GM21619 (cell line): ENCODE data around the gene BBS4.
"Not testable (repeated sequence)": the region's sequence is repeated elsewhere in the genome, so short reads cannot be mapped to it uniquely, and the experiment has no call there.

Source experiments
- ATAC-seq: cut with Tn5 transposase; IDR thresholded peaks from one replicate; pipeline ENCODE4 v1.9.1; 2021; ENCODE audit not compliant: unreplicated experiment

BBS4 gene

DNA sequence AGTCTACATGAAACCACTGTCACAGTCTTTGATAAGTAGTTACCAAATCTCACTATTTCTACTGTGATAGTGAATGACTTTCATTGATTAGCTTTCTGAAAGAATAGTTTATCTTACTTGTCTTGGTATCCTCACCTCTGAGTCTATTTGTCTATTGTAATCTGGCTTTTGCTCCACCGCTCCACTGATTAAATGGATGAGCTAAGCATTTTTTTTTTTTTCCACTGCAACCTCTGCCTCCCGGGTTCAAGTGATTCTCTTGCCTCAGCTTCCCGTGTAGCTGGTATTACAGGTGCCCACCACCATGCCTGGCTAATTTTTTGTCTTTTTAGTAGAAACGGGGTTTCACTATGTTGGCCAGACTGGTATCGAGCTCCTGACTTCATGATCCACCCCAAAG, 12.9 kb downstream of the BBS4 start:
- ATAC-seq, result no peak

DNA sequence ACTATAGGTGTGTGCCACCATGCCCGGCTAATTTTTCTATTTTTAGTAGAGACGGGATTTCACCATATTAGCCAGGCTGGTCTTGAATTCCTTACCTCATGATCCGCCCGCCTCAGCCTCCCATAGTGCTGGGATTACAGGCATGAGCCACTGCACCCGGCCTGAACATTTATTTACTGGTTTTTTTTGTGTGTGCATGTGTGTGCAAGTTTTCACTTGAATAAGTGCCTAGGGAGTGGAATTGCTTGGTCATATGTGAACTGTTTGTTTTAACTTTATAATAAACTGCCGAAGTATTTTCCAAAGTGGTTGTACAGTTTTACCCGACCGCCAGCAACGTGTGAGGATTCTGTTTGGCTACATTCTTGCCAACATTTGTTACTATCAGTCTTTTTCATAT, 14.1 kb downstream of the BBS4 start:
- no peak for ATAC-seq

GRCh38 chr15:72706266-72706665, 20.3 kb downstream of the BBS4 start:
- no peak for ATAC-seq

GRCh38 chr15:72708551-72709303, 22.7 kb downstream of the BBS4 start:
- ATAC-seq, result not testable (repeated sequence)

- no peak for ATAC-seq
Observed at GRCh38 chr15:72722071-72722696, 36.2 kb downstream of the BBS4 start.

- no peak for ATAC-seq
Observed at GRCh38 chr15:72724028-72724427, 38.0 kb downstream of the BBS4 start.

DNA sequence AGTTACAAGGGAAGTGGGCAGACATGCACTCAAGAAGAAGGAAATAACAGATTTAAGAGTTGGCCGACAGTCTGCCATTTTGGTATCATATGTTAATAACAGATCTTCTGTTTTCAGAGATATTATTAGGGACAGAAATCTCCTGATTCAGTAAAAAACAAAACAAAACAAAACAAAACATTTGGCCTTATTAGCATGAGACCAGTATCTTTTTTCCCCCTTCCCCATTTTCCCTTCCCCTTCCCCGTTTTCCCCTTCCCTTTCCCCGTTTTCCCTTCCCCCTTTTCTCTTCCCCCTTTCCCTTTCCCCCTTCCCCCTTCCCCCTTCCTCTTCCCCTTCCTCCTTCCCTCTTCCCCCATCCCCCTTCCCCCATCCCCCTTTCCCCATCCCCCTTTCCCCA, 39.4 kb downstream of the BBS4 start:
- ATAC-seq, result no peak

DNA sequence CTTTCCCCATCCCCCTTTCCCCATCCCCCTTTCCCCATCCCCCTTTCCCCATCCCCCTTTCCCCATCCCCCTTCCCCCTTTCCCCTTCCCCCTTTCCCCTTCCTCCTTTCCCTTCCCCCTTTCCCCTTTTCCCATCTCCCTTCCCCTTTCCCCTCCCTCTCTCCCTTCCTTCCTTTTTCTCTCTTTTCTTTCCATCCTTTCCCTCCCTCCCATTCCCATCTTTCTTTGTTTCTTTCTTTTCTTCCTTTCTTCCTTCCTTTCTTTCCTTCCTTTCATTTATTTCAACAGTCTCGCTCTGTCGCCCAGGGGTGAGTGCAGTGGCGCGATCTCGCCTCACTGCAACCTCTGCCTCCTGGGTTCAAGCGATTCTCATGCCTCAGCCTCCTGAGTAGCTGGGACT, 39.8 kb downstream of the BBS4 start:
- ATAC-seq, result not testable (repeated sequence)

DNA sequence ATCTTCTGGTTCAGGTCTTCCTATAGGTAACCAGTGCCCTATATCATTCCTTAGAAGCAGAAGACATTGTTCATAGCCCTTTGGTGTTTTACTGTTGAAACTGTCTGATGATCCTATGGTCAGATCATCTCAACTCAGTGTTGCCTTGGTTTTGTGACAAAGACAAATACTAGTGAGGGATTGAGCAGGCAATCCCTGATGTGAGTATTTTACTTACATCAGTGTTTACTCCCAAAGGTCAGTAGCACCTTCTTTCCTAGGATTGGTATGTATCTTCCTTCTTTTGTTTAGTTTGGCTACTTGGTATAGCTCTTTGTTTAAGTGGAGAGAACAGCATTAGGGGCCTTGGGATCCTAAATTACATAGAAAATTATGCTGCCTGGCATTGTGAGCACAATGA, 41.1 kb downstream of the BBS4 start:
- ATAC-seq, result no peak

DNA sequence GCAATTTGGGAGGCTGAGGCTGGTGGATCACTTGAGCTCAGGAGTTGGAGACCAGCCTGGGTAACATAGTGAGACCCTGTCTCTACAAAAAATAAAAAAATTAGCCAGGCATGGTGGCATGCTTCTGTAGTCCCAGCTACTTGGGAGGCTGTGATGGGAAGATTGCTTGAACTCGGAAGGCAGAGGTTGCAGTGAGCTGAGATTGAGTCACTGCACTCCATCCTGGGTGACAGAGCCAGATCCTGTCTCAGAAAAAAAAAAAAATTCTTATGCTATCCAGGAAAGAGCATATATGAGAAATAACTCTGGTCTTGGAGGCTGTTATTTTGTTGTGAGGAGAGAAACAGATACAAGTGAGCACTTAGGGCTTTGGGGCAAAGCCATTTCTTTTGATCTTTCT, 42.2 kb downstream of the BBS4 start:
- not testable (repeated sequence) for ATAC-seq

GRCh38 chr15:72728821-72729220, 42.8 kb downstream of the BBS4 start:
- no peak for ATAC-seq

- no peak for ATAC-seq
Observed at GRCh38 chr15:72732086-72732485, 46.1 kb downstream of the BBS4 start.

DNA sequence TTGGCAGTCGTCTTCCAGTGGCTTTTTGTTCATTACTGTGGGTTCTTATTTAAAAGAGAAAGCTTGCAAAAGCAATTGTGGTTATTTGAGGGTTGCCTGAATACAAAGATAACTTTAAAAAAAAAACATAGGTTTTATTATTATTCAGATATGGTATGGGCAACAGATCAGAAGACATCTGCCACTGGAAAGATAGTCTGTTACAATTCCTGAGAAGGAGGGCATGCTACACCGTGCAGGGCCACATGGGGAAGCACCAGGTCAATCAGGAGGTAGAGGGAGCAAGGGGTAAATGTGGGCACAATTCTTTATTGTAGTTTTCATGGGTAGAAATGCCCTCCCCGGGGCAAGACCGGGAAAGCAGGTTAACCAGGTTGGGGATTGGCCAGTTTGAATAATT, 46.5 kb downstream of the BBS4 start:
- ATAC-seq, result no peak

GRCh38 chr15:72733941-72734738, 48.1 kb downstream of the BBS4 start:
- ATAC-seq, result no peak

DNA sequence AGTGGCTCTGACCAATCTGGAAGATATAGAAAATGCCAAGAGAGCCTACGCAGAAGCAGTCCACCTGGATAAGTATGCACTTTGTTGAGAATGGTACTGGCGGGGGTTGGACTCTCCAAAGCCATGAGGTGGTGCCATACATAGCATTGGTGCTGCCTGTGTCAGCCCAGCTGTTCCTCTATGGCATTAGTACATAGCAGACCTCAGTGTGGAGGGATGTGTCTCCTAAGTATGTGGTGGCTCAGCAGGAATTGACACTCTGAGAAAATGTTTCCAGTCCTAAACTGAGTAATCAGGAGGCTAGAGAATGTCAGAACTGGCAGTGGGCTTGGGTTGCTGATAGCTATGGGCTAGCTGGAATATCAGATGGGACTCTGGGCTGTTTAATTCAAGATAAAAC, 49.1 kb downstream of the BBS4 start:
- ATAC-seq, result no peak

DNA sequence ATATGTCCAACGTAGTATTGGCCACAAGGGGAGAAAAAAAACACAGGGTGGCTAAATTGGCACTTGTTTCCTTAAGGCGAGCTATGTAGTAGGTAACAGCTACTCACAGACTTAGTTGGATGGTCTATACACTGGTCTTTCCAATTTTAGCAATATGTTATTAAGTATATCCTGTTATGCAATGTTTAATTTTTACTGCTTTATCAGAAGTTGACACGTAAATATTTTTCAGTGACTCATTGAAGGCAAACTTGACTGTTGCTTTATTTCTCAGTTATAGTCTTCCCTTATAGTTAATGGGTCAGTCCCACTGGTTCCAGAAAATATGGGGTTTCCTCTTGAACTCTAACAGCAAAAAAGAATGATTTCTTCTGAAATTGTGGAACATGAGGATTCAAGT, 51.1 kb downstream of the BBS4 start:
- ATAC-seq, result no peak

GRCh38 chr15:72737723-72738122, 51.7 kb downstream of the BBS4 start:
- no peak for ATAC-seq

- peak; percentile 89 for ATAC-seq
Observed at GRCh38 chr15:72740219-72740618, 54.2 kb downstream of the BBS4 start.

GRCh38 chr15:72749700-72750099, 63.7 kb downstream of the BBS4 start:
- no peak for ATAC-seq

GRCh38 chr15:72751751-72752455, 65.9 kb downstream of the BBS4 start:
- ATAC-seq, result no peak

DNA sequence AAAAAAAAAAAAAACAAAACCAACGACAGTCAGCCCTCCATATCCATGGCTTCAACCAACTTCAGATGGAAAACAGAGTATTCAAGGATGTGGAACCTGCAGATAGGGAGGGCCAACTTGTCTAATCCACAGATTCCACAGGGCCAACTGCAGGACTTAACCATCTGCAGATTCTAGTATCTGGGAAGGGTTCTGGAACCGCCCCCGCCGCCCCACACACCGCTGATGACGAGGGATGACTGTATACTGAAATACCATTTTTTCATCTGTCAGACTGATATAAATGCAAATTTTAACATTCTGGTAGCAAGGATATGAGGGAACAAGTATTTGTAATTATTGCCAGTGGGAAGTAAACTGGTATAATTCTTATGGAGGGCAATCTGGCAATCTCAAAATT, 68.1 kb downstream of the BBS4 start:
- ATAC-seq, result no peak
